Neural progenitor cell (in vitro differentiated cells): ENCODE measurements around the gene SARDH. TPM values are rescaled to one million over a fixed set of nuclear protein-coding genes. Genes with fewer than 3 reads are reported as not detected.

Experiments
- DNase-seq: peaks from one replicate; pipeline ENCODE4 v3.0.0-alpha.2; 2016; ENCODE audit warnings: low spot score
- H2AFZ ChIP-seq: fragments of 200-600 bp; sonication (generic); replicated peaks from 2 replicates; pipeline ENCODE4 v1.6.1; 2016; ENCODE audit warnings: antibody characterized with exemption
- H3F3A ChIP-seq: fragments of 200-600 bp; sonication (generic); 2 replicates; pipeline ENCODE4 v1.6.1; 2016; ENCODE audit warnings: antibody characterized with exemption, low read depth
- H3K27ac ChIP-seq: fragments of 200-600 bp; sonication (generic); 2 replicates; pipeline ENCODE4 v1.5.1; 2016; ENCODE audit warnings: mild to moderate bottlenecking
- H3K27me3 ChIP-seq: fragments of 200-600 bp; sonication (generic); 2 replicates; pipeline ENCODE4 v1.6.1; 2016; ENCODE audit warnings: mild to moderate bottlenecking, moderate library complexity
- H3K36me3 ChIP-seq: fragments of 200-600 bp; sonication (generic); 2 replicates; pipeline ENCODE4 v1.5.1; 2016
- H3K4me1 ChIP-seq: fragments of 200-600 bp; sonication (generic); 2 replicates; pipeline ENCODE4 v1.6.1; 2016; ENCODE audit warnings: mixed run types
- H3K4me2 ChIP-seq: fragments of 200-600 bp; sonication (generic); 2 replicates; pipeline ENCODE4 v1.6.1; 2016
- H3K4me3 ChIP-seq: fragments of 200-600 bp; sonication (generic); 2 replicates; pipeline ENCODE4 v1.5.1; 2016
- H3K79me2 ChIP-seq: fragments of 200-600 bp; sonication (generic); 2 replicates; pipeline ENCODE4 v1.6.1; 2016; ENCODE audit warnings: low read depth
- H3K9ac ChIP-seq: fragments of 200-600 bp; sonication (generic); 2 replicates; pipeline ENCODE4 v1.6.1; 2016
- H3K9me3 ChIP-seq: fragments of 200-600 bp; sonication (generic); 2 replicates; pipeline ENCODE4 v1.5.1; 2016; ENCODE audit warnings: low read depth
- H4K20me1 ChIP-seq: fragments of 200-600 bp; sonication (generic); 2 replicates; pipeline ENCODE4 v1.6.1; 2016; ENCODE audit warnings: low read depth
- H3K27ac Mint-ChIP-seq: 3 replicates; pipeline ENCODE4 v1.8.0; 2021; ENCODE audit warnings: mixed read lengths
- H3K27me3 Mint-ChIP-seq: 2 replicates; pipeline ENCODE4 v1.8.0; 2022; ENCODE audit warnings: low read depth, mild to moderate bottlenecking, inconsistent platforms, moderate library complexity, mixed read lengths; ENCODE audit not compliant: insufficient read depth
- H3K36me3 Mint-ChIP-seq: 3 replicates; pipeline ENCODE4 v1.8.0; 2021; ENCODE audit warnings: mixed read lengths
- H3K4me1 Mint-ChIP-seq: 3 replicates; pipeline ENCODE4 v1.8.0; 2021; ENCODE audit warnings: mixed read lengths
- H3K4me3 Mint-ChIP-seq: 3 replicates; pipeline ENCODE4 v1.8.0; 2021; ENCODE audit warnings: mild to moderate bottlenecking, moderate library complexity, mixed read lengths
- H3K9me3 Mint-ChIP-seq: 3 replicates; pipeline ENCODE4 v1.8.0; 2020; ENCODE audit warnings: mixed read lengths
- CTCF ChIP-seq: fragments of 200-600 bp; sonication (generic); IDR thresholded peaks from 2 replicates; pipeline ENCODE4 v1.5.1; 2017; ENCODE audit warnings: antibody characterized with exemption, mild to moderate bottlenecking
- EZH2 ChIP-seq: fragments of 200-600 bp; sonication (generic); IDR thresholded peaks from 2 replicates; pipeline ENCODE4 v1.6.1; 2017; ENCODE audit warnings: antibody characterized with exemption, mild to moderate bottlenecking, moderate library complexity
- EZH2phosphoT487 ChIP-seq: fragments of 200-600 bp; sonication (generic); IDR thresholded peaks from 2 replicates; pipeline ENCODE4 v1.6.1; 2017; ENCODE audit warnings: antibody characterized with exemption
- total RNA-seq: library from RNA; depleted of rRNA; stranded (reverse); fragments of >200 nt; gene quantifications from 2 replicates; pipeline ENCODE4 v1.2.3, GENCODE V29; 2015; ENCODE audit warnings: low replicate concordance

Gene SARDH
- total RNA-seq, 1 donor from 2014 or later = 3.9 TPM

DNA sequence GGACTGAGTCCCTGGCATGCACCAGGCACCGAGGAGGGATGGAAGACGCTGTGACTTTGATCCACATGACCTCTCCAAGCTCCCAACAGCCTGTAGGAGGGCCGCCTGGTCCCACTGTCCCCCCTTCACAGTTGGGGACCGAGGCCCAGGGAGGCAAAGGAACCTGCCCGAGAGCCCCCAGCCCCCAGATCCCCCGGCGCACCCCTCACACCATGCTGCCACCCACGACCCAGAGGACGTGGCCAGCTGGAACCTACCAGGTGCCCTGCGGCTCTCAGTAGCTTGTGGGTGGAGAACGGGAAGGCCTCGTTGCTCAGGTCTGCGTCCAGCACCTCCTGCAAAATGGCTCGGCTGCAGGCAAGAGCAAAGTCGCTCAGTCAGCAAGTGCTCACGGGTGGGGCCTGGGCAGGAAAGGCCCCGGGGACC, 53.2 kb downstream of the SARDH start:
- H2AFZ ChIP-seq = no peak overlapping the region
- peaks cover 5% of the 10 kb centered on the region for H3K4me1 Mint-ChIP-seq
- H3K27me3 ChIP-seq = no peaks in the 10 kb centered on the region
- H3F3A ChIP-seq = no peaks in the 10 kb centered on the region
- TF ChIP-seq CTCF = no peak
- TF ChIP-seq EZH2 = no peak
- TF ChIP-seq EZH2phosphoT487 = no peak
- H3K27ac ChIP-seq = no peak overlapping the region
- H3K9me3 ChIP-seq = no peaks in the 10 kb centered on the region
- no peaks in the 10 kb centered on the region for H3K4me1 ChIP-seq
- no peak overlapping the region for H3K4me3 ChIP-seq
- DNase-seq = no peak
- H3K4me3 Mint-ChIP-seq = no peak overlapping the region
- peaks cover 11% of the 10 kb centered on the region for H3K27me3 Mint-ChIP-seq
- H3K27ac Mint-ChIP-seq = no peak overlapping the region
- no peaks in the 10 kb centered on the region for H3K36me3 Mint-ChIP-seq
- no peaks in the 10 kb centered on the region for H3K36me3 ChIP-seq
- H4K20me1 ChIP-seq = no peaks in the 10 kb centered on the region
- no peaks in the 10 kb centered on the region for H3K9me3 Mint-ChIP-seq
- no peak overlapping the region for H3K9ac ChIP-seq
- no peaks in the 10 kb centered on the region for H3K79me2 ChIP-seq
- H3K4me2 ChIP-seq = no peak overlapping the region

- no peaks in the 10 kb centered on the region for H3F3A ChIP-seq
These were observed 53.8 kb downstream of the SARDH start for GRCh38 chr9:133684121-133684935.

DNA sequence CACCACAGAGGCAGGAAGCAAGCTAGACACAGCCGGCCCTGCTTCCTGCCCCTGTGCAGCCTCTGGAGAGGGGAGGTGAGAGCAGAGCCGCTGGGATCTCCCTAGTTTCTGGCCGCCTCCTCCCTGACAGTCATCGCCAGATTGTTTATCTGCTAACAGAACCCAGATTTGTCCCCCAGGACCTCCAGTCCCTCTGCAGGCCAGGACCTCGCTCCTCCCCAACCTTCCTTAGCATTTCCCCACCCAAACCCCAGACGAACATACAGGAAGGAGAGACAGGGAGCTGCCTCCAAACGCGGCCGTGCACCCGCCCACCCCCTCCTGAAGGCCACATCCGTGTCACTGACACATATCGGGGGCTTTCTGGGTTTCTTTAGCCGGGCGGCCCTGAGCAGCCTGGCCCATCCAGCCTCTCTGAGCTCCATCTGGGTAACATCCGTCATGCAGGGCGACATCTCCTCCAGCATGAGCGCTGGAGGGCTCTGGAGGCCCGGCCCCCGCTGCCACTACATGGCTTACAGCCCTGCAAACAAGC, 54.5 kb downstream of the SARDH start:
- Histone ChIP-seq H3K4me2 (no peak overlapping the region), H2AFZ (no peak overlapping the region), H3K4me1 (no peaks in the 10 kb centered on the region), H3K27me3 (no peaks in the 10 kb centered on the region), H3K27ac (no peak overlapping the region), H3F3A (no peaks in the 10 kb centered on the region), H3K9me3 (no peaks in the 10 kb centered on the region), H3K79me2 (no peaks in the 10 kb centered on the region), H4K20me1 (no peaks in the 10 kb centered on the region), H3K4me3 (no peak overlapping the region), H3K9ac (no peak overlapping the region), H3K36me3 (no peaks in the 10 kb centered on the region)
- Mint-ChIP-seq H3K4me1 (peaks cover 6% of the 10 kb centered on the region), H3K27ac (peak overlapping the region; percentile 50), H3K9me3 (no peaks in the 10 kb centered on the region), H3K27me3 (peaks cover 11% of the 10 kb centered on the region), H3K4me3 (no peak overlapping the region), H3K36me3 (no peaks in the 10 kb centered on the region)
- no peak for DNase-seq
- TF ChIP-seq CTCF (no peak), EZH2phosphoT487 (no peak), EZH2 (no peak)

More at GRCh38 chr9:133684121-133684935, 53.8 kb downstream of the SARDH start:
- TF ChIP-seq EZH2 (no peak), EZH2phosphoT487 (no peak), CTCF (no peak)
- Mint-ChIP-seq H3K9me3 (no peaks in the 10 kb centered on the region), H3K27ac (peak overlapping the region; percentile 37), H3K4me1 (peaks cover 5% of the 10 kb centered on the region), H3K27me3 (peaks cover 10% of the 10 kb centered on the region), H3K4me3 (no peak overlapping the region), H3K36me3 (no peaks in the 10 kb centered on the region)
- Histone ChIP-seq H3K27ac (no peak overlapping the region), H3K4me2 (no peak overlapping the region), H4K20me1 (no peaks in the 10 kb centered on the region), H3K9me3 (no peaks in the 10 kb centered on the region), H3K4me1 (no peaks in the 10 kb centered on the region), H3K9ac (no peak overlapping the region), H3K4me3 (no peak overlapping the region), H2AFZ (no peak overlapping the region), H3K36me3 (no peaks in the 10 kb centered on the region), H3K79me2 (no peaks in the 10 kb centered on the region), H3K27me3 (no peaks in the 10 kb centered on the region)
- DNase-seq = no peak
